NOMO-1 treated with dmso at 0.1 percent for 144 hours (cell line): ENCODE measurements around the gene ACR.
A peak's percentile ranks its signal among the peaks of the same experiment; 100 is the strongest.
"Not testable (repeated sequence)": the region's sequence is repeated elsewhere in the genome, so short reads cannot be mapped to it uniquely, and the experiment has no call there.

ENCODE experiments used
- DNase-seq: peaks from one replicate; lab custom pipeline; 2025; ENCODE audit not compliant: unreplicated experiment; lab: John Stamatoyannopoulos, UW

The ACR gene

DNA sequence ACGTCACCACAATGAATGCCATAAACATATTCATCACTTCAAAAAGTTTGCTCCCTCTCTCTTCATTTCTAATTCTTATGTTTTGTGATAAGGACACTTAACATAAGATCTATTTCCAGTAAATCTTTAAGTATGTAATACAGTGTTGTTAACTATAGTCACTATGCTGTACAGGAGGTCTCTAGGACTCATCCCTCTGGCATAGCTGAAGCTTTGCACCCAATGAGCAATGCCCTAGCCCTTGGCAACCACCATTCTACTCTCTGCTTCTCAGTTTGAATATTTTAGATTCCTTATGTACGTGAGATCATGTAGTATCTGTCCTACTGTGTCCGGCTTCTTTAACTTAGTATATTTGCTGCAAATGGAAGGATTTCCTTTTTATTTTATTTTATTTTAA is 26.3 kb downstream of the ACR start:
- DNase-seq = not testable (repeated sequence)

DNA sequence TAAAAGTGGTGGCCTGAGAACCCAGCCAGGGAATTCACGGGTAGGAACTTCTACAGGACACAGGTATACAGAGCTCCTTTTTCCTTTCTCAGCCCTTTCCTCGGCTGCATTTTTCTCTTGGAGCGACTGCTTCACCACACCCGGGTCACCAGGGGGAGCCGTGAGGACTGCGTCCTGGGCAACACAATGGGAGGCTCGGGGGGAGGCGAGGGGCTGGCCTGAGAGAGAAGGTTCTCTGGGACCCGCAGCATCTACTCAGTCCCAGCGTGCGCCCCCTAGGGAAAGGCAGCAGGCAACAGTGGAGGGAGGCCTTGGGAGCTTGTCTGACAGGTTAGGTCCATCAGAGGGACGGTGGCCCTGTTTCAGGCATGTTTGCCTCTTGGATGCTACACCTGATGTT is 37.1 kb downstream of the ACR start:
- DNase-seq = not testable (repeated sequence)

DNA sequence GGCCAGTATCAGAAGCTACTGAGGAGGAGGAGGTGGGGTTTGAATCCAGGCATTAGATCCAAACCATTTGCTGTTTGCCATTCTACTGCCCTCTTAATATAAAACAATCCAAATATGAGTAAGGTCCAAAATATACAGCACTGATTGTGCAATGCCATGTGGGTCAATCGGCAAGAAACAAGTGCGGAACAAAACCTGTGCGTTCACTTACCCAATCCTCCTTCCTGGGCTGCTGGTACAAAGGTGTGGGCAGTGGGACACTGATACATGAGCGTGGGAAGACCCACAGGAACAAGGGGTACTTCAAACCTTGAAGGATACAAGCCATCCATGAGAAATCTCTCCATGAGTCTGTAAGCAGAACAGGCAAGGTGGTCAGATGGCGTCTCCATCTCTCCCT is 39.6 kb downstream of the ACR start:
- DNase-seq = not testable (repeated sequence)

DNA sequence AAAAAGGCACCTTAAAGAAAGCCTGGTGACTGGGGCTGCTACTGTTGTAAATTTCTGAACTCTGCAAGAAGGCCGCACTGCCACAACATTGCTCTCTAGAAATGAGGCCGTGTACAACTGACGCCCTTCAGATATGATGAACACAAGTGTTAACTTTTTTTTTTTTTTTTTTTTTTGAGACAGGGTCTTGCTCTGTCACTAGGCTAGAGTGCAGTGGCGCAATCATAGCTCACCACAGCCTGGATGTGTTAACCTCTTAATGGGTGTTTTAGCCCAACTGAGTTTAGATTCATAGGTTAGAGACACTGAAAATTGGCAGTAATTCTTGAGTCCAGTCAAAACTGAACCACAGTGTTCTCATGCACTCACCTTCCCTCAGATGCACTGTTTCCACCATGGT is 42.2 kb downstream of the ACR start:
- not testable (repeated sequence) for DNase-seq

DNA sequence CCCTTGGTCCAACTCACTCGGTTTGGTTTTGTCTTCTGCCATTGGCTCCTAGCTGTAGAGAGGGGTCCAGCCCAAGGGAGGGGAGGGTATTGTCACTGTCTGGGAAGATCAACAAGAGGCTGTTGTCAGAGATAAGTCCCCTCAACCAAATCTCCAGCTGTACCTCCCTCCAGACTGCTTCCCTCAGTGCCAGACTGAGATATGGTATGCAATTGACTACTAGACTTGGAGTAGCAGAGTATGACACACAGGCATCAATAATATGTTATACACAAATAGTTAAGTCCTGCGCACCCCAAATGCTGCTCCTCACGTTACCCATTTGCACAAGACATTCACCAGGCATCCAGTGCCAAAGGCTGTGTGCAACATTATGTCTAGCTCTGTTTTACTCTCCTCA is 44.2 kb downstream of the ACR start:
- DNase-seq = not testable (repeated sequence)

DNA sequence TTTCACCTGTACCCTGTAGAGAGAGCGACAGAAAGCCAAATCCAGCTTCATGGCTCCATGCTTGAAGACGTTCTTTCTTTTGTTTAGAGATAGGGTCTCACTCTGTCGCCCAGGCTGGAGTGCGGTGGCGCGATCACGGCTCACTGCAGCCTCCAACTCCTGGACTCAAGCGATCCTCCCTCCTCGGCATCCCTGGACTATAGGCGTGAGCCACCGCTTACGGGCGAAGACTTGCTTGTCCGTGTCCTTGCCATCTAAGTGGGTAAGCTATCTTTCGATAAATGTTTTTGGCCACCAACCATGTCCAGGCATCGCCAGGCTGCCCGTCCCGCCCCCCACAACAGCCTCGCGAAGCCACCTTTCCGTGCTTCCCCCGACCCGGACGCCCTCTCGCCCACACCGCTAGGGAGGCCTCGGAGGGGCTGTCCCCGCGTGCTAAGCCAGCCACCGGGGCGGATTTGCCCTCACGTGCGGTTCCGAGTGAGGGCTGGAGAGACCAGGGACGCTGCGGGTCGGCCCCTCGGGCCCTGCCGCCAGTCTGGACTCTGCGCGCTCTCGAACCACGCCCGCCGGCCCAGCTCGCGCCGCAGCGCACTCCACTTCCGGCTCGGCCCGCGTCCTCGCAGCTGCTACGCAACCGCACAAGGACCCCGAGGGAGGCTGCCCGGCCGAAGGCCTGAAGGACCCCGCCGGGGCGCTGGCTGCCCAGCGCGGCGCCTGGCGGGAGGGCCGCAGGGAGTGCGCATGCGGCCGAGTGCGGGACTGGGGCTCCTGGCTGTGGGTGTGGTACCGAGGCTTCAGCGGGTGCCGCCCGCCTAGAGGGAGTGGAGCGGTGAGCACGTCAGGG is 45.3 kb downstream of the ACR start, which contains the start of gene RABL2B:
RABL2B (minus strand) TSS at position 604 of the 847 bp plus-strand sequence. CDS start 1,342 bp downstream, outside the sequence.
- DNase-seq = peak; percentile 84

DNA sequence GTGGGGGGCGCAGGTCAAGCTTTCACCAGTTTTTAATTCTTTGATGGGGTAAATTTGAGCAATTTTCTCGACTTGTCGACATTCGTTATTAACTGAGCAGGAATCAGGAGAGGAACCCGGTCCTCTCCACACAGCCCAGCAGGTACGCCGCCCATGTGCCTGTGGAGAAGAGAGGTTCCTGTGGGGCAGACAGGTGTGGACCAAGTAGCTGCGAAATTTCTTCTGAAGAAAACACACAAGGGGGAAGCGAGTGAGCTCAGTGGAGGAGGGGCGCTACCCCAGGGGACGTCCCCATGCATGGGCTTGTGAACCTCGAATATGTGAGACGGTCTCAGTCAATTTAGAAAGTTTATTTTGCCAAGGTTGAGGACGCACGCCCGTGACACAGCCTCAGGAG is 45.9 kb downstream of the ACR start:
- DNase-seq = not testable (repeated sequence)

DNA sequence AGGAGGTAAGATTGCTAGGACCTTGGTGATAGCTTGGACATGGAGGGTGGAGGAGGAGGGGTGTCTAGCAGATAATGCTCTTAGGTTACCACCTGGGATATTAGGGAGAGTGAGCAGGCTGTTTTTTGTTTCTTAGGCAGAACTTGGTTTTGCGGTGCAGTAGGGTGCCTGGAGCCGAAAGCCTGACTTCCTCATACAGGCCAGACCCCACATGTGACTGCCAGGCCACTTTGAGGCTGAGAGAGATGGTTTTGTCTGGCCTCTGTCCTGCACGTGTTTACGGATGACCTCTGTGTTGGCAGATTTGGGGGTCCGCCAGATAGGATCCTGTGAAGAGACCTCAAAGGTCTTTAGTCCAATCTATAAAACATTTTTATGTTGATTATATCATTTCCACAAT is 47.3 kb downstream of the ACR start:
- DNase-seq = not testable (repeated sequence)

DNA sequence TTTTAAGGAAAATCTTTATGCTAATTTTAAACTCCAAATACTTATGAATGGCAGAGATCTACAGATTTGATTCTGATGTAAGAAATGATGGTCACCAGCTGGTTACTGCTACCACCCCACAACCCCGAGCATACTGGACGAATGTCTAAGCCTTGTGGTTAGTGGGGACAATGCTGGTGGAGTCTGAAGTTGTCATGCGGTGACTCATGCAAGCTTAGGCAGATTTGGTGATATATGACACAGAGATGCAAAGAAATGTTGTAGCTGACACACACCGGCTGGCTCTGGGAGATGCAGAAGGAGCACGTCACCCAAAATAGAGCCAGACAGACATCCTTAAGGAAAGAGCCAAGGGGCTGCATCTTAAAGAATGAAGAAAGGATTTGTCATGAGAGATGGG is 48.9 kb downstream of the ACR start:
- not testable (repeated sequence) for DNase-seq
